Measurements from ENCODE around the gene ZBTB45.
A peak's percentile ranks its signal among the peaks of the same experiment; 100 is the strongest.

GRCh38 chr19:58550362-58551122 lies 30.9 kb upstream of the ZBTB45 start:
- no peak for TF ChIP-seq CTCF (IDR thresholded peaks at IDR 0.05 in 8 of 11, conservative IDR thresholded peaks at IDR 0.05 in 3 of 11)
- no peak for TF ChIP-seq POLR2A (IDR thresholded peaks at IDR 0.05)
- peak in 2 of 3 donors; percentile 54 to 69 for TF ChIP-seq POLR2AphosphoS5 (IDR thresholded peaks at IDR 0.05)

Data from spleen (tissue), 7 donors.